Endothelial cell of umbilical vein (primary cell): ENCODE data around the gene CEACAM5.

ENCODE experiments used
- EZH2 ChIP-seq: IDR thresholded peaks from 2 replicates; pipeline ENCODE4 v1.6.1; 2012; ENCODE audit warnings: borderline replicate concordance, low read depth, mild to moderate bottlenecking, moderate library complexity, low read length, inconsistent platforms; ENCODE audit not compliant: severe bottlenecking
- POLR2A ChIP-seq: IDR thresholded peaks from 2 replicates; pipeline ENCODE4 v1.6.1; 2012; ENCODE audit warnings: low read depth, mild to moderate bottlenecking, control low read depth, low read length
- POLR2AphosphoS5 ChIP-seq: IDR thresholded peaks from 2 replicates; pipeline ENCODE4 v1.6.1; 2012; ENCODE audit warnings: low read depth, mild to moderate bottlenecking, control low read depth, low read length, moderate library complexity; ENCODE audit not compliant: insufficient read depth
- TF ChIP-seq, protein P1 (sequence below), 2 donors: IDR thresholded peaks; 1 replicate in 1 of 2; 2 replicates in 1 of 2; pipeline ENCODE4 v1.5.1; 2011; ENCODE audit warnings: low read length in 2 of 2, mild to moderate bottlenecking in 2 of 2, moderate library complexity in 2 of 2, control low read depth in 1 of 2, inconsistent platforms in 1 of 2, low read depth in 1 of 2; ENCODE audit not compliant: insufficient read depth in 1 of 2; ENCODE audit errors: extremely low read depth in 1 of 2

- TF ChIP-seq, protein P1, sequence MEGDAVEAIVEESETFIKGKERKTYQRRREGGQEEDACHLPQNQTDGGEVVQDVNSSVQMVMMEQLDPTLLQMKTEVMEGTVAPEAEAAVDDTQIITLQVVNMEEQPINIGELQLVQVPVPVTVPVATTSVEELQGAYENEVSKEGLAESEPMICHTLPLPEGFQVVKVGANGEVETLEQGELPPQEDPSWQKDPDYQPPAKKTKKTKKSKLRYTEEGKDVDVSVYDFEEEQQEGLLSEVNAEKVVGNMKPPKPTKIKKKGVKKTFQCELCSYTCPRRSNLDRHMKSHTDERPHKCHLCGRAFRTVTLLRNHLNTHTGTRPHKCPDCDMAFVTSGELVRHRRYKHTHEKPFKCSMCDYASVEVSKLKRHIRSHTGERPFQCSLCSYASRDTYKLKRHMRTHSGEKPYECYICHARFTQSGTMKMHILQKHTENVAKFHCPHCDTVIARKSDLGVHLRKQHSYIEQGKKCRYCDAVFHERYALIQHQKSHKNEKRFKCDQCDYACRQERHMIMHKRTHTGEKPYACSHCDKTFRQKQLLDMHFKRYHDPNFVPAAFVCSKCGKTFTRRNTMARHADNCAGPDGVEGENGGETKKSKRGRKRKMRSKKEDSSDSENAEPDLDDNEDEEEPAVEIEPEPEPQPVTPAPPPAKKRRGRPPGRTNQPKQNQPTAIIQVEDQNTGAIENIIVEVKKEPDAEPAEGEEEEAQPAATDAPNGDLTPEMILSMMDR (IDR thresholded peaks at IDR 0.05; ENCODE audit: extremely low read depth in 1 of 2, insufficient read depth in 1 of 2, low read depth in 1 of 2, low read length in 2 of 2), result no peak
- TF ChIP-seq POLR2A (no peak), EZH2 (no peak), POLR2AphosphoS5 (no peak)
Observed at GRCh38 chr19:41755328-41755913, 47.0 kb downstream of the CEACAM5 start, which contains the start of gene CEACAM6.
